Measurements from ENCODE around the gene SLC39A11.

- no peak for TF ChIP-seq CTCF (IDR thresholded peaks at IDR 0.05)
- no peak for TF ChIP-seq EP300 (IDR thresholded peaks at IDR 0.05)
- no peak for TF ChIP-seq POLR2A (IDR thresholded peaks at IDR 0.05)
- no peak for TF ChIP-seq POLR2AphosphoS5 (IDR thresholded peaks at IDR 0.05)
Measured at GRCh38 chr17:72717676-72718075, 374.8 kb downstream of the SLC39A11 start.

Measured in upper lobe of left lung (tissue), 4 donors.